Measurements from ENCODE around the gene RFC3.

DNA sequence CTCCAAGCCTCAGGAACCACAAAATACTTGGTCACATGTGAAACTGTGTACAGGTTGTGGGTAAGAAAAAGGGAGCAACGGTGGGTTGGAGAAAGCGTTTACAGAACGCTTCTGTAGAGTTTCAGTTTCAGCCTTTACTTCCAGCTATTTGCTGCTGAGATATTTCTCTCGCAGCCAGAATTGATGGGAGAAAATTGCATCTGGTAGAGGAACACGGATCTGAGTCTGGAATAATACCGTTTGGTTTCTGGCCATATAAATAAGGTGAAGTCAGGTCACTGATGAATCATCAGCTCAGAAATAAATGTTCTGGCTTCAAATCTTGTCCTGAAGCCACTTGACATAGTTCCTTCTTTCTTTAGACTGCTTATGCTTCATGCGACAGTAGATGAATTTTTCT lies 20.3 kb upstream of the RFC3 start:
- no peak for TF ChIP-seq ZNF274 (IDR thresholded peaks at IDR 0.05; ENCODE audit: low read depth, low read length)
- no peak for TF ChIP-seq YY1 (IDR thresholded peaks at IDR 0.05; ENCODE audit: insufficient read depth, insufficient read length)

All from NT2/D1 (cell line).